ENCODE data around the gene PTPRN2.
A peak's percentile ranks its signal among the peaks of the same experiment; 100 is the strongest.

Gene PTPRN2

DNA sequence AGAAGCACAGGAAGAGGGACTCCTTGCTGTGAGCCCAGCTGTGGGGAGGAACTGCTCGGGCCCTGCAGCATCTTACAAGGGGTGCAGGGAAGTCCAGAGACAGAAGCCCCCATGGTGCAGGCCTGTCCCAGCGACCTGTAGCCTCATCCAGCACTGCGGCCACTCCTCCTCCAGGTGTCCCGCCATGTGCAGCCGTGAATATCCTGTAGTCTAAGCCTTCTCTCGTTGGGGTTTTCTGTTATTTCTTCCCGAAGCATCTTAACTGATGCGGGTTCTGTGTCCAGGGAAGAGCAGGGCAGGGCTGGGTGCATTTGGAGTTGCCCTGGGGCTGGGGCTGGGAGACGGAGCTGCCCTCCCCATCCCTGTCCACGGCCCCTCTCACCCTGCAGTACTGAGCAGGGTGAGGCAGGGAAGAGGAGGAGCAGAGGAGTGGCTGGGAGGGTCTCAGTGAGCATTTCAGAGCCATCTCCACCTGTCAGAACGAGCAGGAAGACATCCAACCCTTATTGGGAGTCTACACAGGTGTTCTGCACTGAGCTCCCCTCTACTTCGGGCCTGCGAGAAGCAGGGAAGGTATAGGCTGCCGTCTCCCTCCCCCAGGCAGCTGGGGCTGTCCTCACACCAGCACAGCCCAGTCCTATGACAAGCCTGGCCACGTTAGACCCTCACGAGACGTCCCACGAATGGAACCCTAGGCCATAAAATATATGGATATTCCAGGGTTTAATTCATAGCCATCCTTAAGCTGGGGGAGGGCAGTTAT lies 756.3 kb downstream of the PTPRN2 start:
- peak in 1 of 3 experiments; percentile 39 for DNase-seq

DNA sequence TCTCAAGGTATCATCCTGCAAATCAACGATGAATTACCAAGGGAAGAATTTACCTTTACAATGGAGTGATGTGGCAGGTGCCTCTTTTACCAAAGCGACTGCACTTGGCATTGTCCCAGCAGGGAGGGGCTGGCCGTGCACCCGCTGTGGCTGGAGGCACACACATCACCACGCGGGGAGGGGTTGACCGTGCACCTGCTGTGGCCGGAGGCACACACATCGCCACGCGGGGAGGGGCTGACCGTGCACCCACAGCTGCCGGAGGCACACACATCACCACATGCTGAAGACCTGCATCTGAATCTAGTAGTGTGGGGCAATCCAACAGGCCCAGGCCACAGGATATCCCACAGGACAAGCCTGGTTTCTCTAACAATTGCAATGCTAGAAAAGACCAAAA lies 757.3 kb downstream of the PTPRN2 start:
- peak; percentile 80 to 94 (median 90) for DNase-seq

DNA sequence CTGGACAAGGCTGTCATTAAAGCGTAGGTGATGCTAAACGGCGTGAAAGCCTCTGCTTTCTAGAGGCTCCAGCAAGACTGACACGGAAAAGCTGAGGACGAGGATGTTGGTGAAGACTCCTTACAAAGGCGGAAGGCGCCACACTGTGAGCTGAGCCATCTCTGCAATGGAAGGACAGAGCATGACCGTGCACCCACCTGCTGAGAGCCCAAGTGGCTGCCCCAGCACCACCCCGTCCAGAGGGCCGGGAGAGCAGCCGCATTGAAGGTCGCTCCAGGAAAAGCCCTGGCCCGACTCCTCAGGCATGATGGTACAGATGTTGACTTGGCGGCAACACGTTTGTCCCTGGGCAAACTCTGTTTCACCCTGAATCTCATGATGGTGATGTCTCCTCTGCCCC lies 758.1 kb downstream of the PTPRN2 start:
- peak; percentile 5 to 39 (median 37) for DNase-seq

DNA sequence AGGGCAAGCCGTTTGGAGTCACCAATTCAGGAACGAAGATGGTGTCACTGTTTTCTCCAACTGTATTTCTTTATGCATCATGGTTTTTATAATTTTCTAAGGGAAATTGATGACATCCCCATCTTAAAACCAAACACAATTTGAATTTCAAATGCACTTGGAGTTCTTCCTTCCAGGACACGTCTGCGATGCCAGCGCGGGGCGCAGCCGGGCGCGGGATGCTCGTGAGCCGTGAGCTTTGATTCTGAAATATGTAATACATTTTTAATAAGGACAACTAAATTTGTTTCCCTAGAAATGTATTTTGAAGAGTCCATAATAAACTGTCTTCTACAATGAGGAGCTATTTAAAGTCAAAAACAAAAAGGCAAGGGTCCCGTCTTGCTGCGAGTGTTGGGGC lies 758.7 kb downstream of the PTPRN2 start:
- DNase-seq: no peak

DNA sequence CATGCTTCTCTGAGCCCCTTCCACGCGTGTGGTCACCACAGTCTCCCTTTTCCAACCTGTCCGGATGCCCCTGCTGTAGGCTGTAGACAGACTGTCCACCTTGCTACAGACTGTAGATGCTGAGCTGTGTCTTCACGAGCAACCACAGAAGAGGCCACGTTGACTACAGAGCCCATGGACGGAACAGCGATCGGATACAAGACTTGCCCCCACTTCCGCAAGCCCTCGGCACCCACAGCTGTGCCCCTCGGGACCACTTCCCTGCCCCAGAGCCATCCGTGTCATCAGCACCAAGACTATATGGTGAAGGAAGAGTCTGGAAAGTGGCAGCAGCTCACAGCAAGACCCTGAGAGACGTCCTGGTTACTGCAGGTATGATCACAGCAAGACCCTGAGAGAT lies 759.4 kb downstream of the PTPRN2 start:
- DNase-seq: no peak

DNA sequence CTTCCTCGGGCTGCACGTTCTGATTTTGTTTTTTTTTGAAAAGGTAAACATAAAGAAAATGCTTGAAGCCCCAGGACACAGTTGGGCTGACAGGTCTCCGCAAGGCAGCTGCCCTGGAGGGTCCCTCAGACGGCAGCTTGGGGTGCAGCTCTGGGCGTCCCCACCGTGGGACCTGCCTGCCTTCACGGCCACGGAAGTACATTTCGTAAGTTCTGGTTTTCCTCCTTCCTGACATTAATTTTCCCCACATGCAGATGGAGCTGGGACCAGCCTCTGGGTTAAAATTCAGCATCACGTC lies 759.8 kb downstream of the PTPRN2 start:
- no peak for DNase-seq

DNA sequence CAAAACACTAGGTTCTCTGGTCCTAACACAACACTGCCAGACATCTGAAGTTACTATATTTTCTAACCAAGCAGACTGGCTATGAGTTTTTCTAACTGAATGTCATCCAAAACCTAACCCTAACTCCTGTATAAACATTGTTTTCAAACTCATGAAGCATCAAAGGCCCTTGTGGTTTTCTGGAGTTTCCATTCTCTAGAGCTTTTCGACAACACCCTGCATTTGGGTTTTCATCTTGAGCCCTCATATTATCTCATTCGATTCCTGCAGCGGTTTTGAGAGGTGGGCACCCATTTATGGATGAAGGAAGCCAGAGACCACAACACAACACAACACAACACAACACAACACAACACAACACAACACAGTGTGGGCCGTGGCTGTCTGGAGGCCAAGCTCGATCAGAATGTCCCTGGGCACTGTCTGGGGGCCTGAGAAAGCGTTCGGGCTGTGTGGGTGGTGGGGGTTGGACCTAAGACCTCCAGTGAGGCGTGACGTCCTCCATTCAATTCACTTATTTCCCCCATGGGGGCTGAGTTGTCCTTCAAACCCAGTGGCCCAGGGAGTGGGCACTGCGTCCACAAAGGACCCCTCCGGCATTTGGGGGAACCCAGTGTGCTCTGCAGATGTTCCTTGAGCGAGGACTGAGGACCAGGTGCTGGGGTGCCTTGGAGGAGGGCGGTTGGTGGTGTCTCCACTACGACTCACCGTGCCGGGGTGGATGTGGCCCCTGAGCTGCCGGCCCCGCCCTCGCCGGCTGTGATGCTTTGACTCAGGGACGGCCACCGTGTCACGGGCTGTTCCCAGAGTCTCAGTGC lies 760.4 kb downstream of the PTPRN2 start:
- no peak for DNase-seq

DNA sequence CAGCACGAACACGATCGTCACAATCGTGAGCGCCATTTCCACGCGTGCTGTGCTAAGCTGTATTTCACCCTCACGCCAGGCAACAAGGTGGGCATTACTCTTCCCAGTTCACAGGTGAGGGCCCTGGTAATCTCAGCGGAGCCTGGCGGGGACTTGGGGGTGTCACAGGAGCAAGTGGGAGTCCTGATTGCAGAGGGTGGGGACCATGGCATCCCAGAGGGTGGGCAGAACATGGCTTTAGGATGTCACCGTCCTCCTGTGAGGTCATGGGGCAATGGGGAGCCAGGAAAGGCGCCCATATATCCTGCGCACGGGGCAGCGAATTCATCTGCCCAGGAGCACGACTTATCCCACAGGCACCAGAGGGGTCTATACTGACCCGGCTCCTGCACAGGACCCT lies 761.1 kb downstream of the PTPRN2 start:
- no peak for DNase-seq

DNA sequence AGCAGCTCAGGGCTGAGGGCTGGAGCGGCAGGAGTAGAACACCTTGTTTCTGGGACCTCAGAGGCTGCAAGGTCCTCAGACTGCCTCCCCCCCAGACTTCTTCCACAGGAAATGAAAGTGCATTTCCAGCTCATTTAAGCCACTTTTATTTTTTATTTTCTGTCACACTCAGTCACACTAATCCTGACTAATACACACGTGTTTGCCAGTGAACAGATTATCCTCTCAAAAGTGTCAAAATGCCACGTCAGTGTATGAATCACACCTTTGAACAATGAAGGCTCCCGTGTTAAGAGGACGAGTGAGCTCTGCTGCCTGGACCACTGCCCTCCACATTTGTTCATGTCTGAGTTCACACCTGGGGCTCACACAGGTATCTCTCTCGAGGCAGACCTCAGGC lies 762.3 kb downstream of the PTPRN2 start:
- DNase-seq: no peak

DNA sequence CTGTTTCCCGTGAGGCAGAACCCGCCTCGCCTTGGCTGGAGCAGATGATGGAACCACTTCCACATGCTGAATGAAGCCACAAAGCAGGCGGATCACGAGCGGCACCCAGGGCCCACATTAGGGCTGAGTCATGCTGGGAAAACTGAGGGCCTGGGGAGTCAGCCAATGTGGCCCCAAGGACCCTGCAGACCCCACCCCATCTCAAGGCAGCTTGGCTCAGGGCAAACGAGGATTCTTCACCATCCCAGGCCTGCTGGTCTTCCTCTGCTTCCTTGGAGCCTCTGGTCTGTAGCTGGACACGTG lies 762.9 kb downstream of the PTPRN2 start:
- DNase-seq: no peak

DNA sequence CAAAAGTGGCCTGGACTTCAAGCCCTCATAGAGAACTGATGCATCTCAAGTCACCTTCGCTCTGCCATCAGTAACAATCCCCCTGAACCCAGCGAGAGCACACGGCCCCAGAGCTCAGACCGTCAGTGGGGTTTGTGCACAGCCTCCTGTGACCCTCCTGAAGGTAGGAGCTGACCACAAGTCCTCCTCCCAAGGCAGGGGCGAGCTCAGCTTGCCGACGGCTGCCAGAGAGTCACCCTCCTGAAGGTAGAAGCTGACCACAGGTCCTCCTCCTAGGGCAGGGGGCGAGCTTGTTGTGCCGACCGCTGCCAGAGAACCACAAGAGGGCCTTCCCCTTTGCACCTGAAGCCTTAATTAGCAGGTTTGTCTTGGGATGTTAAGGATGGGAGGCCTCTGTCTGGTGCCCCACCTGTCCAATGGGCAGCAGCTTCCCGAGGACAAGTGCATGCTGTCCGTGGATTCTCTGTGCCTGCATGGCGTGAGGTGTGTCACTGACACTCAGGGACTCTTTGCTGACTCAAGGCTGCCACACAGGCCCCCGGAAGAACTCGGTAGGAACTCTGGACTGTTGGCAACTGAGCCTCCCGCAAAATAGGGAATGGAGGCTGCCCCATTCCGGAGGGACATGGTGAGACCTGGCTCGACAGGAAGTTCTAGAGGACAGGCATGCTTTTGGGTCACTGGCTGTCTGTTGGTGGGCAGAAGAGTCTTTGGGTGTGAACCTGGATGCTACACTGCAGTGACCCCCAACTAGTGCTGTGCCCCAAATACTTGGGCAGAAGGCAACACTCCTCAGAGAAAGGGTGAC lies 763.4 kb downstream of the PTPRN2 start:
- DNase-seq: no peak

DNA sequence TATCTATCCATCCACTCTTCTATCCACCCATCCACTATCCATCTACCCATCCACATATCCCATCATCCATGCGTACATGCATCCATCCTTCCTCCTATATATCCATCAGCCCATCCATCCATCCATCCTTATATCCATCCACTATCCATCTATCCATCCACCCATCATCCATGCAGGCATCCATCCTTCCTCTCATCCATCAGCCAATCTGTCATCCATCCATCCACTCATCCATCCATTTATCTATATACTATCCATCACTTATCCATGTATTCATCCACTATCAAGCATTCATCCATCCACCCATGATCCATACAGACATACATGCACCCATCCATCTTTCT lies 765.0 kb downstream of the PTPRN2 start:
- no peak for DNase-seq

DNA sequence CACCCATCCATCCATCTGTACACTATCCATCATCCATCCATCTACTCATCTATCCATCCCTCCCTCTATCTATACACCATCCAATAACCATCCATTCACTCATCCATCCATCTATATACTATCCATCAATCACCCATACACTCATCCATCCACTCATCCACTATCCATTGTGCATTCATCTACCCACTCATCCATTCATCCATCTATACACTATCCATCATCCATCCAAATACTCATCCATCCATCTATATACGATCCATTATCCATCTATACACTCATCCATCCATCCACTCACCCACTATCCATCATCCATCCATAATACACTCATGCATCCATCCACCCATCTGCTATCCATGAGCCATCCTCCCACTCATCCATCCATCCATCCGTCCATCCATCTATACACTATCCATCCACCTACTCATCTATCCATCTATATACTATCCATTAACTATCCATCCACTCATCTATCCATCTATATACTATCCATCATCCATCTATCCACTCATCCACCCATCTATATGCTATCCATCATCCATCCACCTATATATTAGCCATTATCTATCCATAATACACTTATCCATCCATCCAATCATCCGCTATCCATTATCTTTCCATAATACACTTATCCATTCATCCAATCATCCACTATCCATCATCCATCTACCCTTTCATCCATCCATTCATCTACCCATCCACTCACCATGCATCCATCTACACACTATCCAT lies 765.5 kb downstream of the PTPRN2 start:
- no peak for DNase-seq

DNA sequence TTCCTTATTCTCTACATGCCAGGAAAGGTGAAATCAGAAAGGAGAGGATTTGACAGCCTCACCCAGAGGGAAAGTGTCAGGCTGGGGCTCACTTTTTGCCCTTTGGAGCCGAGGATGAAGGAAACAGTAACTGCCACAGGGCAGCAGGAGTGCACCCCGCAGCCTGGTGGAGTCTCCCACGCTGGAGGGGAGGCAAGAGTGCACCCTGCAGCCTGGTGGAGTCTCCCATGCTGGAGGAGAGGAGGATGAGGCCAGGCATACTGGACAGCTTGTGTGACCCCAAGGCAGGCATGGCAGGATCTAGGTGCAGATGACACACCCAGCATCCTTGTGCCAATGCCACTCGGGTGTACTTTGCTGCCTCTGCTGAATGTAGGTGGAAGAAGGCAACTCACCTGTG lies 766.8 kb downstream of the PTPRN2 start:
- DNase-seq: no peak

DNA sequence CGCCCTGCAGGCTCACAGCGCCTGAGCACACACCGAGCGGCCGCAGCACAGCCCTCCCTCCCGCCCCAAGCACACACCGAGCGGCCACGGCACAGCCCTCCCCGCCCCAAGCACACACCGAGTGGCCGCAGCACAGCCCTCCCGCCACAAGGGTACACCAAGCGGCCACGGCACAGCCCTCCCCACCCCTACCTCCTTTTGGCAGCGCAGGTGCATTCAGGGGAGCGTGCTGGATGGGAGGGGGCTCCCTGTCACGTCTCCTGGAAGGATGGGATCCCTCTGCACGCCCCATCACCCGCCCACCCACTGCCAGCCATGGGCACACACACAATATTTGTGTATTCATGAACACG lies 768.2 kb downstream of the PTPRN2 start:
- DNase-seq: no peak

DNA sequence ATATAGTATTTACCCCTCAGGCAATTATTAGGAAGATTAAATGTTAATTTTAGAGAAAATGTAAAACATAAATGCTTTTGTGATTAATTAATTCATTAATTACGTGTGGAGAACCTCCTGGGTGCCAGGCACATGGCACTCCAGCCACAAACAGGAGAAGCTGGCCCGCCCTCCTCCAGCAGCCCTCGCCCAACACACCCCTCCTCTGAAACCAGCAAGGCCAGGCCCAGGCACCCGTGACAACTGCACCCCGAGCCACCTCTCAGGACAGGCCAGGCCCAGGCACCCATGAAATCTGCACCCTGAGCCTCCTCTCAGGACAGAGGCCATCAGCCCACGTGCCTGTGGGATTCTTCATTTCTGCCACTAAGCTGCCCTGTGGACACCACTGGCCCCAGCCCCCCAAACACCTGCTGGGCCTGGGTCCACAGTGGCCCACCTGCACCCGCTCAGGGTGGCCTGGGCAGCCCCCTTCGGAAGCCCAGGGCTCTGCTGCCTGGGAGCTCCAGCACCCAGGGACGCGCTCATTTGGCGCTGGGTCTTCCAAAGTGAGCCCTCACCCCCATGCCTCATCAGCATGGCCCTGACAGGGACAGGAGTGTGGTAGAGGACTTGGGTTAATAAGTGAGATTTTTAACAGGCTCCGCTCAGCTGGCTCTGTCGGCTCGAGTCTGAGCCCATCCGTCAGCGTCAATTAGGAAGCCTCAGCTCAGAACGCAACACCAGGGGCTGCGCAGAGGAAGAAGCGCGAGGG lies 768.7 kb downstream of the PTPRN2 start:
- DNase-seq: no peak

DNA sequence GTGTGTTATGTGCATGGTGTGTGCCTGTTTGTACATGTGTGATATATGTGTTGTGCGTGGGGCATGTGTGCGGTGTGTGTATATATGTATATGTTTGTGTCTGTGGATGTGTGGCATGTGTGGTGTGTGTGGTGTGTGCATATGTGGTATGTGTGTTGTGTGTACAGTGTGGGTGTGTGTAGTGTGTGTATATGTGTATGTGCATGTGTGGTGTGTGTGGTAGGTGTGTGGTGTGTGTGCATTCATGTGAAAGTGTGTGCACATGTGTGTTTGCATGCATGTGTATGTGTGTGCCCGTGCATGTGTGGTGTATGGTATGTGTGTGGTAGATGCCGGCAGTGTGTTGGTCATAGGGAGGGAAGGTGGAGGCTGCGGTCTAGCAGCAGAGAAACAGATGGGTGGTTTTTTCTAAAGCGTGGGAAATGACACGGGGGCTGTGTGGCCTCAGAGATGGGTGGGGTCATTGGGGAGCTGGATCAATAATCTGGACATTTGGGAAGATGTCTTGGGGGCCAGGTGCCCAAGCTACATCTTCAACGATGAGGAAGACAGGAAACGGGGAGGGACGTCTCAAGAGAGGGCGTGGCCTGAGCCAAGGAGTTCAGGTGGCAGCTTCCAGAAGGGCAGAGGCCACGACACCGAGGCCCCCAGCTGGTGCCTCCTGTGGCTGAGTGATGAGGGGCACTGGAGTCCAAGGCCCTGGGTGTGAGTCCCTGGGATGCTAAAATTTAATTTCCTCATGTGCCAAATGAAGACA lies 769.5 kb downstream of the PTPRN2 start:
- DNase-seq: no peak

DNA sequence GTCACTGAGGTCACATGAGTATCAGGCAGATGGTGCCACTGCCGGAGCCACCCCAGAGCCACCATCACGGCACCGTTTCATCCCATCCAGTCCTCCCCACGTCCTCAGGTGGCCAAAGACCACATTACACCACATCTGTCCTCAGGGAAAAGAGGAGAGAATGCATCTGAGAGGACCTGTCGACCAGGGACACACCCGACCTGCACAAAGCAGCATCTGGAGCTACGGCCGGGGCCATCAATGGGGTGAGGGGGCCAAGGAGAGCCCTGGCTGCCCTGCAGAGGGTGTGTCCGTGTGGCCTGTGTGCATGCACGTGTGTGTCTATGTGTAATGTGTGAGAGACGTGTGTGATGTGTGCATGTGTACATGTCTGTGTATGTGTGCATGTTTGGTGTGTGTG lies 770.2 kb downstream of the PTPRN2 start:
- no peak for DNase-seq

DNA sequence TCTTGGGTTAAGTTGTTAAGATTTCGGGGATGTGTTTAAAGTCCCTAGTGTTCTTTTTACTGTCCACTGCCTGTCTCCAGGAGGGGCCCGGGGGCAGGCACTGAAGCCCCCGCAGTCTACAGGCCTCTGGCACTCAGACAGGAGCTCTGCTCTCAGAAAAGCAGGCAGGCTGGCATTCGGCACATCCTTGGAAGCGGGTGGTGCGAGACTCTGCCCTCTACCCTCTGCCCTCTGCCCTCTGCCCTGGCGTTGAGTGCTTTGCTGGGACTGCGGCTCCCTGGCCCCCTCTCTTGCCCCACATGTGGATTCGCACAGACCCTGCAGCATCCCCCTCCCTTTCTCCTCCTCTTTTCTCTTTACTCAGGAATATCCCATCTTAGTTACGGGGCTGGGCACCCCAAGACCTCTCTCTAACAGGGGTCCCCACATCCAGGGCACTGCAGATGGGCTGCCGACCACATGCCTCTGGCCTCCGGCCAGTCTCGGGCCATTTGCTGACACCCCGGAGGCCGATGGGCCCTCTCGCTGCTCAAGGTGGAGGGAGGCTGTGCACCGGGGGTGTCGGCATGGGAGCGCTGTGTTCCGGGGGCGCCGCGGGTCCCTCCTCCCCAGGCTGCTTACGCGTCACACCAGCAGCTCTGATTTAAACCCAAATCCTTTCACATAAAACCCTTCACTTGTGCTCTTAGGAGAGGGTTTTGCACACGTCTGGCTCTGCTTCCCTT lies 770.9 kb downstream of the PTPRN2 start:
- DNase-seq: no peak

DNA sequence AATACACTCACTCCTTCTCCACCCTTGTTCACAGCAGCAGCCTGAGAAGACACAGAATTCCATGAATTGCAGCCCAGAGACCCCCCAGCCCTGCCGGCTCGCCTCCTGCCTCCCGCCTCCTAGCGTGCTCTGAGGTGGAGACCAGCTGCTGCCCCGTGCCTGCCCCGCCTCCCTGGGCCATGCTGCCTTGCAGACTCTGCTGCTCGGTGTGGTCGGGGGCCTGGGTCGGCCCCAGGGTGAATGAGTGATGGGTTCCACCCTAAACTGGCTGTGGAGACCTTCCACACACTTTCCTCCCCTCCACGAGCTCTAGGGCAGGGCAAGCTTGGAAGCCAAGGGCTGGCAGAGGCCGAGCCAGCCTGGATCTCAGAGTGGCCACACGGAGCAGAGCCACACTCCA lies 771.5 kb downstream of the PTPRN2 start:
- no peak for DNase-seq

DNA sequence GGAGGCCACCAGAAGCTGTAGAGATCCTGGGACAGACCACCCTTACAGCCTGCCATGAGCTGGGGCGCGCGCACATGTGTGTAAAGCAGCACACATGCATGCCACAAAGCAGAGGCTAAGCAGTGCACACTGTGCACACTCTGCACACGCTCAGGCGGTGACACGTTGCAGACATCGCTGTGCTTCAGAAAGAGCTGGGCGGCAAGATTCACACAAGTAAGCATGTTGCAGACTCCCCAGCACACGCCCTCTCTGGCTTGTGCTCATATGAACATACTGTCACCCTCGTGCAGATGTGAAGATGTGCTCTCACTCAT lies 772.0 kb downstream of the PTPRN2 start:
- no peak for DNase-seq
